K562 (cell line): ENCODE results near the gene HRNR. TPM values are rescaled to one million over a fixed set of nuclear protein-coding genes. Genes with fewer than 3 reads are reported as not detected.

Source experiments
- ATAC-seq: fragments of 200-7000 bp; cut with Tn5 transposase; 3 replicates; pipeline ENCODE4 v1.9.1; 2020; ENCODE audit warnings: moderate library complexity
- BruUV-seq: library from RNA; stranded (reverse); fragments of 400-500 nt; replicated peaks from 2 replicates; lab custom pipeline; 2021; lab: Mats Ljungman, UMichigan
- CTCF ChIA-PET: fragments of 300-600 bp; formaldehyde crosslinking; extraction: SDS; loops from one replicate; lab custom pipeline; 2021; ENCODE audit warnings: low intra/inter-chr PET ratio; lab: Yijun Ruan, JAX
- POLR2A ChIA-PET: fragments of 300-600, 350-650 bp; sonication (Branson Sonifier 250); formaldehyde crosslinking; extraction: SDS; loops from one replicate; lab custom pipeline; 2021; ENCODE audit warnings: antibody characterized with exemption, inconsistent platforms; lab: Yijun Ruan, JAX
- DNase-seq, 4 experiments: peaks; one replicate each; pipeline versions ENCODE4 v3.0.0 to v3.0.0-alpha.2; 2011 to 2018; ENCODE audit warnings: low spot score in 3 of 4, mixed read lengths in 3 of 4; ENCODE audit errors: extremely low read depth in 1 of 4
- FAIRE-seq: peaks from 2 replicates; lab custom pipeline; 2011; peaks lifted over from hg19 to GRCh38; lab: Jason Lieb, UNC
- H2AFZ ChIP-seq: 2 replicates; pipeline ENCODE4 v1.6.0; 2011; ENCODE audit warnings: low read depth, low read length, control low read depth, inconsistent platforms
- H3K27ac ChIP-seq: fragments of 200-600 bp; 3 replicates; pipeline ENCODE4 v1.8.0; 2011; ENCODE audit warnings: low read depth, mild to moderate bottlenecking, control low read depth, inconsistent platforms, low read length, moderate library complexity, mixed read lengths; ENCODE audit errors: extremely low read depth
- H3K27me3 ChIP-seq, 2 experiments: fragments of 300-600 bp in 1 of 2; 2 replicates in 1 of 2; 3 replicates in 1 of 2; pipeline versions ENCODE4 v1.6.0 to v1.8.0; 2011; ENCODE audit warnings: inconsistent platforms in 2 of 2, low read length in 2 of 2, mild to moderate bottlenecking in 1 of 2, mixed read lengths in 1 of 2, moderate library complexity in 1 of 2; ENCODE audit not compliant: control insufficient read depth in 2 of 2, insufficient read depth in 2 of 2
- H3K36me3 ChIP-seq: fragments of 300-600 bp; 3 replicates; pipeline ENCODE4 v1.8.0; 2011; ENCODE audit warnings: mild to moderate bottlenecking, low read length, inconsistent platforms; ENCODE audit not compliant: control insufficient read depth, insufficient read depth
- H3K4me1 ChIP-seq, 2 experiments: fragments of 200-600 bp in 1 of 2; replicated peaks in 1 of 2; 2 replicates in 1 of 2; 3 replicates in 1 of 2; pipeline versions ENCODE4 v1.5.1 to v1.8.0; 2011; ENCODE audit warnings: inconsistent platforms in 2 of 2, low read length in 2 of 2, mild to moderate bottlenecking in 1 of 2, mixed read lengths in 1 of 2, moderate library complexity in 1 of 2; ENCODE audit not compliant: control insufficient read depth in 2 of 2, insufficient read depth in 2 of 2
- H3K4me2 ChIP-seq: 2 replicates; pipeline ENCODE4 v1.6.1; 2011; ENCODE audit warnings: low read length, control low read depth, inconsistent platforms, mixed read lengths; ENCODE audit not compliant: insufficient read depth
- H3K4me3 ChIP-seq: fragments of 200-600 bp; sonication (generic), shearing (Covaris generic); 2 replicates; pipeline ENCODE4 v1.5.1; 2016; ENCODE audit warnings: control low read depth, inconsistent platforms
- H3K79me2 ChIP-seq: fragments of 200-600 bp; 3 replicates; pipeline ENCODE4 v1.8.0; 2011; ENCODE audit warnings: low read length, inconsistent platforms; ENCODE audit not compliant: control insufficient read depth, insufficient read depth
- H3K9ac ChIP-seq, 2 experiments: 2 replicates each; pipeline versions ENCODE4 v1.6.0 to v1.6.1; 2011; ENCODE audit warnings: low read depth in 2 of 2, low read length in 2 of 2, control low read depth in 1 of 2, inconsistent platforms in 1 of 2, mild to moderate bottlenecking in 1 of 2, mixed read lengths in 1 of 2; ENCODE audit not compliant: insufficient read depth in 1 of 2
- H3K9me1 ChIP-seq: one replicate; pipeline ENCODE4 v1.6.0; 2011; ENCODE audit warnings: inconsistent platforms, mild to moderate bottlenecking, low read length, moderate library complexity; ENCODE audit not compliant: control insufficient read depth, insufficient read depth
- H3K9me3 ChIP-seq: replicated peaks from 2 replicates; pipeline ENCODE4 v1.5.1; 2011; ENCODE audit warnings: low read depth, low read length, inconsistent platforms; ENCODE audit not compliant: control insufficient read depth, insufficient read depth
- H4K20me1 ChIP-seq: replicated peaks from 2 replicates; pipeline ENCODE4 v1.6.1; 2011; ENCODE audit warnings: low read length, inconsistent platforms, mixed read lengths; ENCODE audit not compliant: control insufficient read depth, insufficient read depth
- ATF1 ChIP-seq, 2 experiments: fragments of 450-650 bp in 1 of 2; IDR thresholded peaks; 2 replicates each; pipeline ENCODE4 v1.6.1; 2016; ENCODE audit warnings: missing compliant biosample characterization in 1 of 2, missing genetic modification characterization in 1 of 2
- CC2D1A ChIP-seq: fragments of 450-650 bp; IDR thresholded peaks from 2 replicates; pipeline ENCODE4 v1.6.1; 2017; ENCODE audit warnings: mild to moderate bottlenecking
- CCNT2 ChIP-seq: IDR thresholded peaks from 2 replicates; pipeline ENCODE4 v1.6.1; 2011; ENCODE audit warnings: borderline replicate concordance, low read depth, mild to moderate bottlenecking, moderate library complexity, mixed read lengths, low read length; ENCODE audit not compliant: insufficient read length; ENCODE audit errors: extremely low read depth
- FOXA1 ChIP-seq: fragments of 450-650 bp; IDR thresholded peaks from 2 replicates; pipeline ENCODE4 v1.6.1; 2016; ENCODE audit warnings: mild to moderate bottlenecking, borderline replicate concordance
- HNRNPLL ChIP-seq: fragments of 200-400 bp; formaldehyde crosslinking; IDR thresholded peaks from 2 replicates; pipeline ENCODE4 v1.6.1; 2017; ENCODE audit warnings: low read length, low read depth, mild to moderate bottlenecking; ENCODE audit not compliant: poor library complexity, severe bottlenecking
- MTA2 ChIP-seq: fragments of 450-650 bp; IDR thresholded peaks from 2 replicates; pipeline ENCODE4 v1.6.1; 2016; ENCODE audit warnings: low read depth
- MTF1 ChIP-seq: fragments of 250-450 bp; sonication (Bioruptor Pico); IDR thresholded peaks from 2 replicates; pipeline ENCODE4 v1.9.0; 2021; ENCODE audit warnings: moderate library complexity, mild to moderate bottlenecking, inconsistent platforms, borderline replicate concordance
- MYC ChIP-seq, 2 experiments: fragments of 250-450 bp in 1 of 2; sonication (Bioruptor Pico) in 1 of 2; IDR thresholded peaks; 2 replicates each; pipeline versions ENCODE4 v1.5.1 to v1.6.1; 2012 to 2021; ENCODE audit warnings: low read depth in 2 of 2, borderline replicate concordance in 1 of 2, improper control_type of control experiment in 1 of 2, low read length in 1 of 2, mild to moderate bottlenecking in 1 of 2, moderate library complexity in 1 of 2
- POLR3A ChIP-seq: IDR thresholded peaks from 2 replicates; pipeline ENCODE4 v1.6.1; 2011; ENCODE audit warnings: borderline replicate concordance, mild to moderate bottlenecking, moderate library complexity; ENCODE audit not compliant: insufficient read length, insufficient read depth; ENCODE audit errors: extremely low read depth
- PRMT5 ChIP-seq: sonication (generic); formaldehyde crosslinking; IDR thresholded peaks from 2 replicates; pipeline ENCODE4 v1.5.0; 2020; ENCODE audit warnings: missing genetic modification reagents
- SMARCC2 ChIP-seq: fragments of 450-650 bp; IDR thresholded peaks from 2 replicates; pipeline ENCODE4 v1.6.1; 2017; ENCODE audit warnings: antibody characterized with exemption, moderate library complexity, mild to moderate bottlenecking, low read depth
- SRF ChIP-seq, 2 experiments: fragments of 250-450, 450-650 bp in 1 of 2; sonication (Bioruptor Pico) in 1 of 2; sonication (generic) in 1 of 2; formaldehyde crosslinking; IDR thresholded peaks; 2 replicates each; pipeline versions ENCODE4 v1.5.0 to v1.5.1; 2020 to 2022; ENCODE audit warnings: mild to moderate bottlenecking in 1 of 2, missing genetic modification reagents in 1 of 2
- STAT5B ChIP-seq: fragments of 250-450 bp; sonication (Bioruptor Pico); IDR thresholded peaks from 2 replicates; pipeline ENCODE4 v1.8.0; 2021; ENCODE audit warnings: mild to moderate bottlenecking, inconsistent platforms
- TGIF2 ChIP-seq: sonication (generic); formaldehyde crosslinking; IDR thresholded peaks from 2 replicates; pipeline ENCODE4 v1.8.1; 2022; ENCODE audit warnings: mild to moderate bottlenecking, missing genetic modification reagents, moderate library complexity
- WGBS: fragments of 100-300 bp; shearing (Covaris generic); methylation state at CpG from one replicate; pipeline ENCODE4 v1.1.6; 2016; ENCODE audit warnings: low coverage, mixed read lengths; ENCODE audit not compliant: insufficient coverage; ENCODE audit errors: missing lambda C conversion rate; 5-methylcytosine and 5-hydroxymethylcytosine counted together
- in situ Hi-C: fragments of 300-500 bp; cut with MboI; formaldehyde crosslinking; loops from 4 replicates; pipeline ENCODE4 v1.15.0; 2018; ENCODE audit warnings: inconsistent platforms, mixed read lengths
- intact Hi-C: fragments of 100-400 bp; cut with micrococcal nuclease; formaldehyde crosslinking; loops from 2 replicates; pipeline ENCODE4 v1.14.2; 2022
- polyA plus RNA-seq, 8 experiments: library from polyadenylated mRNA; depleted of rRNA in 4 of 8; stranded (reverse) in 5 of 8; unstranded in 3 of 8; fragments of >200 nt; fragmentation: Nextera tagmentation in 2 of 8; fragmentation: Illumina TruSeq in 1 of 8; extraction: Ambion mirVana in 2 of 8; extraction: Trizol in 1 of 8; gene quantifications; 2 replicates each; pipeline versions ENCODE4 v1.2.1 to v1.2.3, GENCODE V29; 2011 to 2014; ENCODE audit warnings: inconsistent platforms in 1 of 8, missing spikeins in 1 of 8
- total RNA-seq, 7 experiments: library from RNA; depleted of rRNA in 6 of 7; stranded (reverse); fragments of >200 nt in 6 of 7; fragmentation: Illumina TruSeq in 2 of 7; extraction: Trizol in 2 of 7; gene quantifications; 2 replicates each; pipeline versions ENCODE4 v1.2.1 to v1.2.3, GENCODE V29; 2011 to 2021; ENCODE audit warnings: low replicate concordance in 1 of 7
- TF ChIP-seq, protein P1 (sequence below), 3 experiments: fragments of 200-800 bp in 1 of 3; sonication (Bioruptor generic) in 1 of 3; sonication (generic) in 1 of 3; formaldehyde crosslinking in 1 of 3; IDR thresholded peaks; 2 replicates each; pipeline versions ENCODE4 v1.6.1 to v1.8.0; 2016 to 2022; ENCODE audit warnings: mild to moderate bottlenecking in 2 of 3, missing compliant biosample characterization in 2 of 3, missing genetic modification characterization in 2 of 3, missing genetic modification reagents in 1 of 3
- TF ChIP-seq, protein P2 (sequence below): fragments of 450-650 bp; formaldehyde crosslinking; IDR thresholded peaks from 2 replicates; pipeline ENCODE4 v1.4.0; 2020; ENCODE audit warnings: mild to moderate bottlenecking, moderate library complexity
- TF ChIP-seq, protein P3 (sequence below): IDR thresholded peaks from 2 replicates; pipeline ENCODE4 v1.6.1; 2016; ENCODE audit warnings: missing genetic modification characterization, missing compliant biosample characterization

HRNR gene
- total and polyA plus RNA-seq, 9 of the 15 experiments (the other 6 are each of a cell fraction or from before 2014, with no cell fraction given): not detected

DNA sequence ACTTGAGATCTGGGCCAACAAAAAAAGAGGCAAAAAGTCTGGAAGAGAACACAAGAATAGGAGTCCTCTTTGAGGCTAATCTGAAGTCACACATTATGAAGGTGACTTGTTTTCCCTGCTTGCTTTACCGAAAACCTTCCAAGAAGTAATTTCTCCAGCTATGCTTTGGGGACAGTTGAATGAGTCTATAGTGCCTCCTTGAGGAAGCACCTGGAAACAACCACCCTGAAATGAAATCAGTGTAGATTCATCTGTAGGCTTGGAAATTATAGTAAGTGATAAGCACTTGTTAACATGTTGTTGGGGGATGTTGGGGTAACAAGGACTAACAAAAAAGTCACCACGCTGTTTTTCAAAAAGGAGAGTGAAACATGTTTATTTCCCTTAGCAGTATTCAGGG, 41.6 kb downstream of the HRNR start (continued):
- TF ChIP-seq, protein P1, sequence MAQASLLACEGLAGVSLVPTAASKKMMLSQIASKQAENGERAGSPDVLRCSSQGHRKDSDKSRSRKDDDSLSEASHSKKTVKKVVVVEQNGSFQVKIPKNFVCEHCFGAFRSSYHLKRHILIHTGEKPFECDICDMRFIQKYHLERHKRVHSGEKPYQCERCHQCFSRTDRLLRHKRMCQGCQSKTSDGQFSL (CRISPR knock-in tag; IDR thresholded peaks at IDR 0.05): no peak
- TF ChIP-seq, protein P1 (tag; IDR thresholded peaks at IDR 0.05): no peak
- no peak for TF ChIP-seq CCNT2
- no peak for TF ChIP-seq HNRNPLL
- TF ChIP-seq, protein P2, sequence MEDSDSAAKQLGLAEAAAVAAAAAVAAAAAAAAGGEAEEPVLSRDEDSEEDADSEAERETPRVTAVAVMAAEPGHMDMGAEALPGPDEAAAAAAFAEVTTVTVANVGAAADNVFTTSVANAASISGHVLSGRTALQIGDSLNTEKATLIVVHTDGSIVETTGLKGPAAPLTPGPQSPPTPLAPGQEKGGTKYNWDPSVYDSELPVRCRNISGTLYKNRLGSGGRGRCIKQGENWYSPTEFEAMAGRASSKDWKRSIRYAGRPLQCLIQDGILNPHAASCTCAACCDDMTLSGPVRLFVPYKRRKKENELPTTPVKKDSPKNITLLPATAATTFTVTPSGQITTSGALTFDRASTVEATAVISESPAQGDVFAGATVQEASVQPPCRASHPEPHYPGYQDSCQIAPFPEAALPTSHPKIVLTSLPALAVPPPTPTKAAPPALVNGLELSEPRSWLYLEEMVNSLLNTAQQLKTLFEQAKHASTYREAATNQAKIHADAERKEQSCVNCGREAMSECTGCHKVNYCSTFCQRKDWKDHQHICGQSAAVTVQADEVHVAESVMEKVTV (CRISPR knock-in tag): peak; percentile 91
- no peak for TF ChIP-seq SRF (CRISPR knock-in tag; IDR thresholded peaks at IDR 0.05)
- TF ChIP-seq STAT5B (CRISPR knock-in tag): no peak
- TF ChIP-seq, all 486 proteins: peak for 4

DNA sequence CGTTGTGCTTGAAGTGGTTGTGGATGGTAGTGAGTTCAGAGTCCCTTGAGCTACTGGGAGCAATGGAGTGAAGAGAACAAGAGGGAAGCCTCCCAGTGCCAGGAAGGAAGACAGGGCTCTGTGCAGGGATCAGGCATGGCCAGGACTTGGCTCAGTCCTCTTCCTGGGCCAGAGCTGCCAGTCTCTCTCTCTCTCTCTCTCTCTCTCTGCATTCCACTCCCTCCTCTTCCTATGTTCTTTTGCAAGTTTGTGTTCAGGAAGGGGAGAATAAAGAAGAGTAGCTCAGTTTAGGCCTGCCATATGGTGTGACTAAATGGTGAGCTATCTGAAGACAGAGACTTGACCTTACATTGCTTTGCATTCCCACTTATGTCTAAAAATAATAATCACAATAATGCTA, 44.4 kb downstream of the HRNR start:
- Histone ChIP-seq H3K4me2 (no peak overlapping the region), H3K9me3 (no peaks in the 10 kb centered on the region), H2AFZ (no peak overlapping the region), H3K27ac (no peak overlapping the region), H4K20me1 (no peaks in the 10 kb centered on the region), H3K27me3 (no peaks in the 10 kb centered on the region), H3K36me3 (no peaks in the 10 kb centered on the region), H3K4me3 (no peak overlapping the region), H3K79me2 (no peaks in the 10 kb centered on the region), H3K9ac (no peak overlapping the region), H3K9me1 (no peaks in the 10 kb centered on the region), H3K4me1 (no peaks in the 10 kb centered on the region)
- in situ Hi-C loops: no loop called here
- CTCF ChIA-PET: no interaction called here
- WGBS: 0% methylated on average over 1 of the region's 1 CpG
- DNase-seq: no peak
- POLR2A ChIA-PET: no interaction called here
- BruUV-seq: no TSS peak
- intact Hi-C loops: no loop called here
- no peak for ATAC-seq
- no peak for FAIRE-seq
- no peak for TF ChIP-seq ATF1 (CRISPR knock-in tag; IDR thresholded peaks at IDR 0.05)
- no peak for TF ChIP-seq ATF1 (tag; IDR thresholded peaks at IDR 0.05)
- TF ChIP-seq PRMT5: no peak
- no peak for TF ChIP-seq POLR3A
- no peak for TF ChIP-seq MTF1 (CRISPR knock-in tag)
- TF ChIP-seq FOXA1: no peak
- TF ChIP-seq SMARCC2: no peak
- no peak for TF ChIP-seq CC2D1A
- TF ChIP-seq MTA2: no peak
- no peak for TF ChIP-seq TGIF2
- TF ChIP-seq, protein P3, sequence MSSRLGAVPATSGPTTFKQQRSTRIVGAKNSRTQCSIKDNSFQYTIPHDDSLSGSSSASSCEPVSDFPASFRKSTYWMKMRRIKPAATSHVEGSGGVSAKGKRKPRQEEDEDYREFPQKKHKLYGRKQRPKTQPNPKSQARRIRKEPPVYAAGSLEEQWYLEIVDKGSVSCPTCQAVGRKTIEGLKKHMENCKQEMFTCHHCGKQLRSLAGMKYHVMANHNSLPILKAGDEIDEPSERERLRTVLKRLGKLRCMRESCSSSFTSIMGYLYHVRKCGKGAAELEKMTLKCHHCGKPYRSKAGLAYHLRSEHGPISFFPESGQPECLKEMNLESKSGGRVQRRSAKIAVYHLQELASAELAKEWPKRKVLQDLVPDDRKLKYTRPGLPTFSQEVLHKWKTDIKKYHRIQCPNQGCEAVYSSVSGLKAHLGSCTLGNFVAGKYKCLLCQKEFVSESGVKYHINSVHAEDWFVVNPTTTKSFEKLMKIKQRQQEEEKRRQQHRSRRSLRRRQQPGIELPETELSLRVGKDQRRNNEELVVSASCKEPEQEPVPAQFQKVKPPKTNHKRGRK (tag): no peak
- TF ChIP-seq MYC (IDR thresholded peaks at IDR 0.05; ENCODE audit: low read depth, low read length): no peak
- no peak for TF ChIP-seq MYC (CRISPR knock-in tag; IDR thresholded peaks at IDR 0.05; ENCODE audit: borderline replicate concordance, low read depth)
